Stimulated activated CD8-positive, alpha-beta memory T cell treated with anti-CD3 and anti-CD28 coated beads, Interleukin-12 subunit alpha, Interleukin-12 subunit beta, amount 100 ng/mL, for 24 hours (primary cell): ENCODE results near the gene GALNT14.

Experiments
- DNase-seq: peaks from one replicate; pipeline ENCODE4 v3.0.0-alpha.2; 2020; ENCODE audit errors: extremely low read depth

The GALNT14 gene

GRCh38 chr2:30897539-30897938 is 240.7 kb downstream of the GALNT14 start:
- DNase-seq = no peak

GRCh38 chr2:30894498-30895119 is 243.6 kb downstream of the GALNT14 start:
- DNase-seq = no peak

- no peak for DNase-seq
Measured at GRCh38 chr2:30888852-30889409, 249.3 kb downstream of the GALNT14 start.

- no peak for DNase-seq
Measured at GRCh38 chr2:30886080-30886479, 252.2 kb downstream of the GALNT14 start.

- no peak for DNase-seq
Measured at GRCh38 chr2:30883822-30884221, 254.4 kb downstream of the GALNT14 start.

- no peak for DNase-seq
Measured at GRCh38 chr2:30883184-30883583, 255.1 kb downstream of the GALNT14 start.

GRCh38 chr2:30880516-30880915 is 257.7 kb downstream of the GALNT14 start:
- DNase-seq = no peak

GRCh38 chr2:30877833-30878232 is 260.4 kb downstream of the GALNT14 start:
- DNase-seq = no peak

GRCh38 chr2:30872797-30873196 is 265.4 kb downstream of the GALNT14 start:
- no peak for DNase-seq

- DNase-seq = no peak
Measured at GRCh38 chr2:30871980-30872789, 266.1 kb downstream of the GALNT14 start.

GRCh38 chr2:30871440-30871839 is 266.8 kb downstream of the GALNT14 start:
- DNase-seq = no peak

- DNase-seq = no peak
Measured at GRCh38 chr2:30869988-30870387, 268.3 kb downstream of the GALNT14 start.

GRCh38 chr2:30867385-30867784 is 270.9 kb downstream of the GALNT14 start:
- DNase-seq = no peak

GRCh38 chr2:30866974-30867373 is 271.3 kb downstream of the GALNT14 start:
- no peak for DNase-seq

- DNase-seq = no peak
Measured at GRCh38 chr2:30865892-30866681, 272.2 kb downstream of the GALNT14 start.

- DNase-seq = no peak
Measured at GRCh38 chr2:30865243-30865642, 273.0 kb downstream of the GALNT14 start.

- no peak for DNase-seq
Measured at GRCh38 chr2:30862054-30862651, 276.1 kb downstream of the GALNT14 start.

- DNase-seq = no peak
Measured at GRCh38 chr2:30860726-30861125, 277.5 kb downstream of the GALNT14 start.
